MM.1S (cell line): ENCODE results near the gene TRIM6.
"Not testable (repeated sequence)": the region's sequence is repeated elsewhere in the genome, so short reads cannot be mapped to it uniquely, and the experiment has no call there.

ENCODE experiments used
- CTCF ChIP-seq: fragments of 300-600 bp; sonication (generic); IDR thresholded peaks from 2 replicates; pipeline ENCODE4 v1.5.1; 2016; ENCODE audit warnings: antibody characterized with exemption, low read length, mixed read lengths
- EZH2 ChIP-seq: fragments of 300-600 bp; sonication (generic); optimal IDR thresholded peaks from 2 replicates; pipeline ENCODE3; 2017; ENCODE audit warnings: low read depth, mild to moderate bottlenecking, antibody characterized with exemption, low read length, mixed read lengths

- not testable (repeated sequence) for TF ChIP-seq CTCF, EZH2
These were observed 6.4 kb downstream of the TRIM6 start for GRCh38 chr11:5602791-5603190.
